ENCODE results near the gene SSBP3.

DNA sequence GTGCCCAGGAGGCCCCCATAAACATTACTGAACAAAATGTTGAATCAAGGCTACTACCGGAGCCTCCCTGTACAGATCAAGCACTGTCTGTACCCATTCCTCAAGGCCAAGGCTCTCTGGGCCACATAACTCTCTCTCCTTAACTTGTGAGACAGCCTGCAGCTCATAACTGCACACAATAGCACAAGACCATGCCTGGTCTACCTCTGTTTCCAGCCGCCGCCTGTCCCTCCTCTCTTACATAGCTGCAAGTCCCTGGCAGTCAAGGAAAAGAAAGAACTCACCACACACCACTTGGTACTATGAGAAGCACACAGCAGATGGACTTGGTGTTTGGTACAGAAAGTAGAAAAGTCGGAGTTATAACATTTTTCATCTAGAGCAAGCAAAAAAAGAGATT lies 91.1 kb downstream of the SSBP3 start:
- TF ChIP-seq EZH2phosphoT487 (conservative IDR thresholded peaks at IDR 0.05; ENCODE audit: low read length): no peak
- TF ChIP-seq, protein P1, sequence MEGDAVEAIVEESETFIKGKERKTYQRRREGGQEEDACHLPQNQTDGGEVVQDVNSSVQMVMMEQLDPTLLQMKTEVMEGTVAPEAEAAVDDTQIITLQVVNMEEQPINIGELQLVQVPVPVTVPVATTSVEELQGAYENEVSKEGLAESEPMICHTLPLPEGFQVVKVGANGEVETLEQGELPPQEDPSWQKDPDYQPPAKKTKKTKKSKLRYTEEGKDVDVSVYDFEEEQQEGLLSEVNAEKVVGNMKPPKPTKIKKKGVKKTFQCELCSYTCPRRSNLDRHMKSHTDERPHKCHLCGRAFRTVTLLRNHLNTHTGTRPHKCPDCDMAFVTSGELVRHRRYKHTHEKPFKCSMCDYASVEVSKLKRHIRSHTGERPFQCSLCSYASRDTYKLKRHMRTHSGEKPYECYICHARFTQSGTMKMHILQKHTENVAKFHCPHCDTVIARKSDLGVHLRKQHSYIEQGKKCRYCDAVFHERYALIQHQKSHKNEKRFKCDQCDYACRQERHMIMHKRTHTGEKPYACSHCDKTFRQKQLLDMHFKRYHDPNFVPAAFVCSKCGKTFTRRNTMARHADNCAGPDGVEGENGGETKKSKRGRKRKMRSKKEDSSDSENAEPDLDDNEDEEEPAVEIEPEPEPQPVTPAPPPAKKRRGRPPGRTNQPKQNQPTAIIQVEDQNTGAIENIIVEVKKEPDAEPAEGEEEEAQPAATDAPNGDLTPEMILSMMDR (IDR thresholded peaks at IDR 0.05; ENCODE audit: insufficient read depth, low read length, poor library complexity, severe bottlenecking): no peak
